ENCODE results near the gene IRX2.

IRX2 gene

GRCh38 chr5:2755681-2756171 lies 4.2 kb upstream of the IRX2 start:
- DNase-seq: no peak

GRCh38 chr5:2755076-2755680 lies 3.7 kb upstream of the IRX2 start:
- DNase-seq: no peak

- DNase-seq: no peak
These were observed 3.2 kb upstream of the IRX2 start for GRCh38 chr5:2754581-2755075.

GRCh38 chr5:2753452-2754420 lies 2.3 kb upstream of the IRX2 start:
- DNase-seq: no peak

DNA sequence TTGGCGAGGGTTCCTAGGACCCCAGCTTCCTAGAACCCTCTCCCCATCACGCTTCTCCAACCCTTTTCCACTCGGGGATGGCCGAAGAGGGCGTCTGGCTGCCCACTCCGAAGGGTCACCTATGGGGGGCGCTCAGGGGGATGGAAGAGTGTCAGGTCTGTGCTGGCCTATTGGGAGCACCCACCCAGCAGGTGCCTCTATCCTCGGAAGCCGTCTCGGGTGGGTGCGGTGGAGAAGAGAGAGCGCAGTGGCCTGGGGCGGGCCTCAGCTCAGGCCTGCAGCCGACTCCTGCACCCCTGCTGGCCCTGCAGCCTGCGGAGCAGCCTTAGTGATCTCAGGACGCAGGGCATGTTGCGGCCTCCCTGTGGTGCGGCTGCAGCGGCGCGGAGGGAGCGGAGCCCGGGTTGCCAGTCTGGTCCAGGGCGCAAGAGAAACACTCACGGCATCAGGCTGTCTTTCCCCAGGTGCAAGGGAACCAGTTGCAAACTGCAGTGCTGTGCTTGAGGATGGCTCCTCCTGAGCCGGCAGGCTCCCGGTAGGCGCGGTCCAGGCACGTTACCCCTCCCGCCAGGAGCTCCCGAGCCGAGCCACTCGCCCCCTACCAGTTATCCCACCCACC lies 1.5 kb upstream of the IRX2 start:
- no peak for DNase-seq

- DNase-seq: no peak
These were observed 763 bp upstream of the IRX2 start for GRCh38 chr5:2752059-2752820.

DNA sequence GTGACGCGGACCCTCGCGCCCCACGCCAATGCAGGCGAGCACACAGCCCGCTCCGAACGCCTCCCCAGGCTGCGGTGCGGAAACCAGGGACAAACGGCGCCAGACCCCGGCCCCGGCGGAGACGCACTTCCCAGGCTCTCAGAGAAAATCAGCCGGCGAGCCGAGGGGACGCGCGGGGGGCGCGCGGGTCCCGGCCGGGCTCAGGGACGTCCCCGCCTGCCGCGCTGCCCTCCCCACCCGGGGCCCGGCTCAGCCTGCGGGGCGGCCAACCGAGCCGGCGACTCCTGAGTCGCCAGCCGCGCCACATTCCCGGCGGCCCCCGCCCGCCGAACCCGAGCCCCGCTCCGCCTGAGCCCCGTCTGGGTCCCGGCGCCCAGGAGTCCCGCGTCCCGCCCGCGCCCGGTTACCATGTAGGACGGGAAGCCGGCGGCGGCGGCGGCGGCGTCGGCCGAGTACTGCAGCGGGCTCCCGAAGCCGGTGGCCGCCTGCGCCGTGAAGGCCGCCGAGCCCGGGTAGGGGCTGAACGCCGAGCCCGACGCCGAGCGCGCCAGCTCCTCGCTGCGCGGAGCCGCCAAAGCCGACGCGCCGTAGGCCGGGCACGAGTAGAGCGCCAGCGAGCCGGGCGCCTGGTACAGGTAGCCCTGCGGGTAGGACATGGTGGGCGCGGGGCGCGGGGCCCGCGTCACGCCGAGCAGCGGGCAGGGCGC lies 566 bp downstream of the IRX2 start:
- DNase-seq: no peak

GRCh38 chr5:2750026-2750757 lies 1.3 kb downstream of the IRX2 start:
- no peak for DNase-seq

DNA sequence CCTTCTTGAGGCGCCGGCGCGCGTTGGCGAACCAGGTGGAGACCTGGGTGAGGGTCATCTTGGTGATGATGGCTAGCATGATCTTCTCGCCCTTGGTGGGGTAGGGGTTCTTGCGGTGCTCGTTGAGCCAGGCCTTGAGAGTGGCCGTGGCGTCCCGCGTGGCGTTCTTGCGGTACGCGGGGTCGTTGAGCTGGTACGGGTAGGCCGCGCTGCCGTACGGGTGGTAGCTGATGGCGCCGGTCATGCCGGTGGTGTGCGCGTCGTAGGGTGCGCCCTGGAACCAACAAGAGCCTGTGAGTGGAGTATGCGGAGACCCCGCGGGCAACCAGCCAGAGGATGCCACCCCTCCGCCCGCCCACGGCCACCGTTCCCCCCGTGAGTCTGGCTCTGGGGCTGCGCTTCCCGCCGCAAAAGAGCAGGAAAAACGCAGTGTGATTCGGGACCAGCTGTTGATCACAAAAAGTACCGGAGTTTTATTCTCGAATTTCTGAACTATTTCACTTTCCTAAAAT lies 1.9 kb downstream of the IRX2 start:
- no peak for DNase-seq

- DNase-seq: no peak
These were observed 2.5 kb downstream of the IRX2 start for GRCh38 chr5:2748861-2749513.

- no peak for DNase-seq
These were observed 3.2 kb downstream of the IRX2 start for GRCh38 chr5:2748179-2748860.

- no peak for DNase-seq
These were observed 3.9 kb downstream of the IRX2 start for GRCh38 chr5:2747363-2748162.

DNA sequence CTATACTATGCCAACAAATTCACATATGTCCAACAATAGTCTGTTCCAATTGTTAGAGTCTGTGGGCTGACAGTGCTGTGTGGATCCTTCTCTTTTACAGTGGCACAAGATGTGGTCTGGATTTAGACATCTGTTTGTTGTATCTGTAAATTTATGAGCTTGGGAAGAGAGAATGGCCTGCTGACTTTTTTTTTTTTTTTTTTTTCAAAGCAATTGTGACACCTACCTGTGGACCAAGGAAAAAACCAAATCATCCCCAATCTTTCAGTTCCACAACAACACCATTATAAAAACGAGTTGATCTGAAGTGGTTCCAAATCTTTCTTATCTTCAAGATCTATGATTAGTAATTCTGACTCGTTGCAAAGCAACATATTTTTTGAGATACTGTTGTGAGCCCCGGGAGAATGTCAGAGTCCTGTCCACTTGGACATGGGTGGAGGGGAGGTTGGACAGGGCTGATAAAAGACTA lies 4.9 kb downstream of the IRX2 start:
- DNase-seq: no peak

DNA sequence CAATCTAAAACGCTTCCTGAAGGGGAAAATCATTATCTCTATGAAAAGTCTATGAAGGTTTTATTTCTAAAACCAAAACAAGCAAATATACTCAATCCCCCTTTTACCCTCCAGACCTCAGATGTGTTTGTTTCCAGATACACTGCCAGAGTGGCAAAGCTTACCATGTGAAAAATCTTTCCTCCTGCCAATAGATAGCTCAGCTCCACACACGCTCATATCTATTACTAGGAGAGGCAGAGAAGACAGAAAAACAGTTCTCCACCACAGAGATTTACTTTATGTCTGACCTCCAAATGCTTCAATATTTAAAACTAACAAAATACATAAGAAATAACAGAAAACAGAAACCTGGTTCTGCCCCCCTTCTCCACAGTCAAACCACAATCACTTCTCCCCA lies 7.0 kb downstream of the IRX2 start:
- DNase-seq: no peak

- DNase-seq: no peak
These were observed 8.4 kb downstream of the IRX2 start for GRCh38 chr5:2742921-2743679.

DNA sequence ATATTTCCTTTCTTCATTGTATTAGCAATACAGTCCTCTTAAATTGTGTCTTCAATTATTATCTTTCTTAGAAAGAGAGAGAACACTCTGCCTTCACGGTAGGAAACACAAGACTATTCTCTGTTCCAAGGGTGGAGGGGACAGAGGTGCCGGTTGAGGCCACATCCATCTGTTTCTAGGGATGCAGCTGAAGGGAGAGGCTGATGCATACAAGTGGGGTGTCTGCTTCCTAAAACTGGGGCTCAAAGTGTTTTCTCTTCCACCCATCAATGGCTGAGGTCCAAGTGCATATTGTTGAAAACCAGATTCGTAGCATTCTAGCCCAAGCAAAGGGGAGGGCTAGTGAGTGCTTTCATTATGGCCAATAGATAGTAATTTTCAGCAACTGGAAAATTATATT lies 9.5 kb downstream of the IRX2 start:
- DNase-seq: no peak

- DNase-seq: no peak
These were observed 10.5 kb downstream of the IRX2 start for GRCh38 chr5:2740876-2741555.

Measured in DMS53 (cell line).